Vagina (tissue), 2 donors: Measurements from ENCODE around the gene EXOC8.

Source experiments
- POLR2A ChIP-seq, 2 donors: fragments of 450-650 bp; IDR thresholded peaks; one replicate each; pipeline ENCODE4 v1.6.1; 2017; ENCODE audit warnings: antibody characterized with exemption in 2 of 2, mild to moderate bottlenecking in 2 of 2, moderate library complexity in 2 of 2
- POLR2AphosphoS5 ChIP-seq, 2 donors: sonication (generic); formaldehyde crosslinking; IDR thresholded peaks; one replicate each; pipeline ENCODE4 v1.9.0; 2017; ENCODE audit warnings: antibody characterized with exemption in 2 of 2, mild to moderate bottlenecking in 2 of 2, low read depth in 1 of 2; ENCODE audit not compliant: insufficient read depth in 1 of 2

DNA sequence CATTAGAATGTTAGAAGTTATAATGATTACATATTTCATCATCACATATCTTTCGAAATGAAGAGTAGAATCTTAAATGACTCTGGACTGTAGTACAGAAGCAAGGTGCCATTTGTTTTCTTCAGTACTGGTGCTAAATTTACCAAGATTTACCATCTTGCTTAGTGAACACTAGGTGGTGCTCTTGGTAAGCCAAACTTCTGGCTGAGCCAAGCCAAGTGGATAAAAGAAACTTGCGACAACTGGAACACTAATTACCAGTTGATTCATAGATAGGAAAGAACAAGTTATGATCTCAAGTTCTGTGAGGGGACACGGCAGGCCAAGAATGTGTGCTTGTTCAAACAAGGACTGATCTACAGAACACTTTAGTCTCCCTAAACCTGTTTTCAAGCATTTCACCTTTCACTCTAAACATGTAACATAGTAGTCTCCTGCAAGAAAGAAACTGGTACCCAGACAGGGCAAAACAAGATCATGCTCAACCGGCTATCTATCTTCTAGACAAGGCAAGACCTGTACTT is 20.2 kb upstream of the EXOC8 start:
- TF ChIP-seq POLR2A (IDR thresholded peaks at IDR 0.05) (no peak), POLR2AphosphoS5 (IDR thresholded peaks at IDR 0.05; ENCODE audit: insufficient read depth in 1 of 2, low read depth in 1 of 2) (peak in 1 of 2 donors; percentile 82)
